ENCODE measurements around the gene NRM. TPM values are rescaled to one million over a fixed set of nuclear protein-coding genes. Genes with fewer than 3 reads are reported as not detected.

Gene NRM
- total and polyA plus RNA-seq, 2 of the 13 experiments (the other 11 are each of a cell fraction or from before 2014, with no cell fraction given): 12.5 to 16.0 TPM

DNA sequence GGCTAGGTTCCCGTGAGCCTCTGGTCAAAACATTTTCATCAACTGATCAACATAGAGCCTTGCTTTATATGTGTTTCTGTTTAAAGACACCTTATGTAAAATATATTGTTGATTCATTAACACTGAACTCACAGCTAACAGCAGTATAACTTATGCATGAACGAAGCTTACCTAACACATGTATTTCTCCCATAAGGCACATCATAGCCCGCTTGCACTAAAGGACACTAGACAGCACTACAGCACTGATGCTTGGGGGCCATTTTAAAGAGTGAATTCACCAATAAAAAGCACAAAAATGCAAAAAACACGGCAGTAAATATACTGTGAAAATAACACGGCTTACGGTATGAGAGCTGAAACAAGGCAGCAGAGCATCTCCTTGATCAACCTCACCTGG, 47.7 kb upstream of the NRM start:
- H3K4me1 ChIP-seq (ENCODE audit: insufficient read depth, low read length): peaks cover 53% of the 10 kb centered on the region
- H3K27ac ChIP-seq (ENCODE audit: extremely low read length, insufficient read depth, low read length): no peak overlapping the region
- TF ChIP-seq ZNF44 (CRISPR knock-in tag; IDR thresholded peaks at IDR 0.05) (no peak), TARDBP (CRISPR knock-in tag; IDR thresholded peaks at IDR 0.05) (no peak), PLRG1 (conservative IDR thresholded peaks at IDR 0.05) (no peak), RFX3 (CRISPR knock-in tag; IDR thresholded peaks at IDR 0.05) (no peak), ZNF230 (CRISPR knock-in tag; IDR thresholded peaks at IDR 0.05) (no peak), ZNF598 (CRISPR knock-in tag; IDR thresholded peaks at IDR 0.05; ENCODE audit: borderline replicate concordance) (no peak), SETDB1 (CRISPR knock-in tag; IDR thresholded peaks at IDR 0.05; ENCODE audit: borderline replicate concordance) (no peak), KLF9 (CRISPR knock-in tag; IDR thresholded peaks at IDR 0.05; ENCODE audit: low read depth) (no peak), ZNF501 (CRISPR knock-in tag; IDR thresholded peaks at IDR 0.05) (no peak), ZNF781 (CRISPR knock-in tag; IDR thresholded peaks at IDR 0.05; ENCODE audit: borderline replicate concordance, not compliant biosample characterization) (no peak), ZNF572 (CRISPR knock-in tag; IDR thresholded peaks at IDR 0.05) (no peak), MED1 (CRISPR knock-in tag; IDR thresholded peaks at IDR 0.05) (no peak)
- TF ChIP-seq, protein P1, sequence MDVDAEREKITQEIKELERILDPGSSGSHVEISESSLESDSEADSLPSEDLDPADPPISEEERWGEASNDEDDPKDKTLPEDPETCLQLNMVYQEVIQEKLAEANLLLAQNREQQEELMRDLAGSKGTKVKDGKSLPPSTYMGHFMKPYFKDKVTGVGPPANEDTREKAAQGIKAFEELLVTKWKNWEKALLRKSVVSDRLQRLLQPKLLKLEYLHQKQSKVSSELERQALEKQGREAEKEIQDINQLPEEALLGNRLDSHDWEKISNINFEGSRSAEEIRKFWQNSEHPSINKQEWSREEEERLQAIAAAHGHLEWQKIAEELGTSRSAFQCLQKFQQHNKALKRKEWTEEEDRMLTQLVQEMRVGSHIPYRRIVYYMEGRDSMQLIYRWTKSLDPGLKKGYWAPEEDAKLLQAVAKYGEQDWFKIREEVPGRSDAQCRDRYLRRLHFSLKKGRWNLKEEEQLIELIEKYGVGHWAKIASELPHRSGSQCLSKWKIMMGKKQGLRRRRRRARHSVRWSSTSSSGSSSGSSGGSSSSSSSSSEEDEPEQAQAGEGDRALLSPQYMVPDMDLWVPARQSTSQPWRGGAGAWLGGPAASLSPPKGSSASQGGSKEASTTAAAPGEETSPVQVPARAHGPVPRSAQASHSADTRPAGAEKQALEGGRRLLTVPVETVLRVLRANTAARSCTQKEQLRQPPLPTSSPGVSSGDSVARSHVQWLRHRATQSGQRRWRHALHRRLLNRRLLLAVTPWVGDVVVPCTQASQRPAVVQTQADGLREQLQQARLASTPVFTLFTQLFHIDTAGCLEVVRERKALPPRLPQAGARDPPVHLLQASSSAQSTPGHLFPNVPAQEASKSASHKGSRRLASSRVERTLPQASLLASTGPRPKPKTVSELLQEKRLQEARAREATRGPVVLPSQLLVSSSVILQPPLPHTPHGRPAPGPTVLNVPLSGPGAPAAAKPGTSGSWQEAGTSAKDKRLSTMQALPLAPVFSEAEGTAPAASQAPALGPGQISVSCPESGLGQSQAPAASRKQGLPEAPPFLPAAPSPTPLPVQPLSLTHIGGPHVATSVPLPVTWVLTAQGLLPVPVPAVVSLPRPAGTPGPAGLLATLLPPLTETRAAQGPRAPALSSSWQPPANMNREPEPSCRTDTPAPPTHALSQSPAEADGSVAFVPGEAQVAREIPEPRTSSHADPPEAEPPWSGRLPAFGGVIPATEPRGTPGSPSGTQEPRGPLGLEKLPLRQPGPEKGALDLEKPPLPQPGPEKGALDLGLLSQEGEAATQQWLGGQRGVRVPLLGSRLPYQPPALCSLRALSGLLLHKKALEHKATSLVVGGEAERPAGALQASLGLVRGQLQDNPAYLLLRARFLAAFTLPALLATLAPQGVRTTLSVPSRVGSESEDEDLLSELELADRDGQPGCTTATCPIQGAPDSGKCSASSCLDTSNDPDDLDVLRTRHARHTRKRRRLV (CRISPR knock-in tag; IDR thresholded peaks at IDR 0.05): no peak
- TF ChIP-seq, protein P2, sequence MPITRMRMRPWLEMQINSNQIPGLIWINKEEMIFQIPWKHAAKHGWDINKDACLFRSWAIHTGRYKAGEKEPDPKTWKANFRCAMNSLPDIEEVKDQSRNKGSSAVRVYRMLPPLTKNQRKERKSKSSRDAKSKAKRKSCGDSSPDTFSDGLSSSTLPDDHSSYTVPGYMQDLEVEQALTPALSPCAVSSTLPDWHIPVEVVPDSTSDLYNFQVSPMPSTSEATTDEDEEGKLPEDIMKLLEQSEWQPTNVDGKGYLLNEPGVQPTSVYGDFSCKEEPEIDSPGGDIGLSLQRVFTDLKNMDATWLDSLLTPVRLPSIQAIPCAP (CRISPR knock-in tag; IDR thresholded peaks at IDR 0.05; ENCODE audit: low read depth): no peak
- TF ChIP-seq, protein P3, sequence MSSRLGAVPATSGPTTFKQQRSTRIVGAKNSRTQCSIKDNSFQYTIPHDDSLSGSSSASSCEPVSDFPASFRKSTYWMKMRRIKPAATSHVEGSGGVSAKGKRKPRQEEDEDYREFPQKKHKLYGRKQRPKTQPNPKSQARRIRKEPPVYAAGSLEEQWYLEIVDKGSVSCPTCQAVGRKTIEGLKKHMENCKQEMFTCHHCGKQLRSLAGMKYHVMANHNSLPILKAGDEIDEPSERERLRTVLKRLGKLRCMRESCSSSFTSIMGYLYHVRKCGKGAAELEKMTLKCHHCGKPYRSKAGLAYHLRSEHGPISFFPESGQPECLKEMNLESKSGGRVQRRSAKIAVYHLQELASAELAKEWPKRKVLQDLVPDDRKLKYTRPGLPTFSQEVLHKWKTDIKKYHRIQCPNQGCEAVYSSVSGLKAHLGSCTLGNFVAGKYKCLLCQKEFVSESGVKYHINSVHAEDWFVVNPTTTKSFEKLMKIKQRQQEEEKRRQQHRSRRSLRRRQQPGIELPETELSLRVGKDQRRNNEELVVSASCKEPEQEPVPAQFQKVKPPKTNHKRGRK (CRISPR knock-in tag; IDR thresholded peaks at IDR 0.05): no peak
- H4K20me1 ChIP-seq (ENCODE audit: insufficient read depth, low read length): peaks cover 7% of the 10 kb centered on the region
- ATAC-seq: no peak
- DNase-seq (ENCODE audit: low spot score): no peak
- 94% methylated on average over 6 of the region's 6 CpGs for WGBS (ENCODE audit: low lambda C conversion rate)
- no peak overlapping the region for H3K4me3 ChIP-seq (replicated peaks in 1 of 3; ENCODE audit: insufficient read depth in 1 of 3, low read depth in 2 of 3, low read length in 3 of 3)
- peaks cover 18% of the 10 kb centered on the region for H3K79me2 ChIP-seq (ENCODE audit: insufficient read depth, low read length)
- ChIA-PET POLR2A (interaction anchor here (1.3 to 16.9 kb wide), 8 partner anchors 10 to 91 kb away, joined by 3 to 414 read pairs (median 16); no protein-coding TSS in a partner anchor), CTCF (ENCODE audit: low intra/inter-chr PET ratio, low total read pairs) (no interaction called here)
- no peak for FAIRE-seq
- no peaks in the 10 kb centered on the region for H3K9me3 ChIP-seq (ENCODE audit: low read length)
- BruUV-seq (replicated peaks): no TSS peak
- intact Hi-C loops (cut with micrococcal nuclease; ENCODE audit: unreplicated experiment): no loop called here
- in situ Hi-C loops (cut with HindIII; ENCODE audit: extremely low pct_ligation_motif_present, low pct_unique_long_range_greater_than_20kb): no loop called here
- no peak overlapping the region for H3K4me2 ChIP-seq (ENCODE audit: low read depth, low read length)
- no peak overlapping the region for H3K9ac ChIP-seq (ENCODE audit: insufficient read depth, low read depth, low read length)
- H3K27me3 ChIP-seq (ENCODE audit: control insufficient read depth in 1 of 2, insufficient read depth in 2 of 2, low read length in 2 of 2): no peaks in the 10 kb centered on the region; a peak in 1 of 5 replicates
- peaks cover 9 to 46% of the 10 kb centered on the region in 2 experiments for H3K36me3 ChIP-seq (replicated peaks in 1 of 2; ENCODE audit: control insufficient read depth in 1 of 2, insufficient read depth in 2 of 2, low read length in 2 of 2)
- H2AFZ ChIP-seq (ENCODE audit: low read length): no peak overlapping the region

Measured in HepG2 (cell line).